GM06990 (cell line): ENCODE measurements around the gene FRMD4A.

Experiments
- DNase-seq: peaks from one replicate; pipeline ENCODE4 v3.0.0-alpha.2; 2011; ENCODE audit not compliant: insufficient read length; ENCODE audit errors: extremely low read depth
- H3K27me3 ChIP-seq: replicated peaks from 2 replicates; pipeline ENCODE4 v1.6.0; 2011; ENCODE audit warnings: low read length; ENCODE audit not compliant: control insufficient read depth, insufficient read depth
- H3K36me3 ChIP-seq: 2 replicates; pipeline ENCODE4 v1.5.1; 2011; ENCODE audit warnings: low read length; ENCODE audit not compliant: control insufficient read depth, insufficient read depth
- H3K4me3 ChIP-seq: replicated peaks from 2 replicates; pipeline ENCODE4 v1.5.1; 2011; ENCODE audit warnings: low read depth, mild to moderate bottlenecking, control low read depth, low read length
- CTCF ChIP-seq: IDR thresholded peaks from 2 replicates; pipeline ENCODE4 v1.5.1; 2011; ENCODE audit warnings: low read length, control low read depth, mild to moderate bottlenecking, inconsistent platforms; ENCODE audit not compliant: insufficient read depth, poor library complexity, severe bottlenecking

FRMD4A gene

GRCh38 chr10:13795653-13796555 lies 534.8 kb downstream of the FRMD4A start:
- Histone ChIP-seq H3K4me3 (no peak overlapping the region), H3K27me3 (no peaks in the 10 kb centered on the region), H3K36me3 (peaks cover 9% of the 10 kb centered on the region)
- no peak for TF ChIP-seq CTCF
- no peak for DNase-seq

GRCh38 chr10:13794992-13795612 lies 535.6 kb downstream of the FRMD4A start:
- Histone ChIP-seq H3K27me3 (no peaks in the 10 kb centered on the region), H3K4me3 (no peak overlapping the region), H3K36me3 (peaks cover 13% of the 10 kb centered on the region)
- no peak for DNase-seq
- no peak for TF ChIP-seq CTCF

- H3K4me3 ChIP-seq, result no peak overlapping the region
- DNase-seq, result no peak
- H3K27me3 ChIP-seq, result no peaks in the 10 kb centered on the region
- H3K36me3 ChIP-seq, result peaks cover 13% of the 10 kb centered on the region
- no peak for TF ChIP-seq CTCF
These were observed 538.7 kb downstream of the FRMD4A start for GRCh38 chr10:13792006-13792405.

- no peak for TF ChIP-seq CTCF
- no peak for DNase-seq
- Histone ChIP-seq H3K36me3 (peaks cover 13% of the 10 kb centered on the region), H3K4me3 (no peak overlapping the region), H3K27me3 (no peaks in the 10 kb centered on the region)
These were observed 539.2 kb downstream of the FRMD4A start for GRCh38 chr10:13791483-13791882.

- H3K4me3 ChIP-seq, result no peak overlapping the region
- no peak for DNase-seq
- peaks cover 13% of the 10 kb centered on the region for H3K36me3 ChIP-seq
- no peak for TF ChIP-seq CTCF
- no peaks in the 10 kb centered on the region for H3K27me3 ChIP-seq
These were observed 540.5 kb downstream of the FRMD4A start for GRCh38 chr10:13790196-13790595.

GRCh38 chr10:13789448-13789829 lies 541.3 kb downstream of the FRMD4A start:
- no peak for TF ChIP-seq CTCF
- no peak for DNase-seq
- Histone ChIP-seq H3K4me3 (no peak overlapping the region), H3K36me3 (peaks cover 13% of the 10 kb centered on the region), H3K27me3 (no peaks in the 10 kb centered on the region)
